ENCODE measurements around the gene LDHAL6A. TPM values are rescaled to one million over a fixed set of nuclear protein-coding genes. Genes with fewer than 3 reads are reported as not detected.
"Not testable (repeated sequence)": the region's sequence is repeated elsewhere in the genome, so short reads cannot be mapped to it uniquely, and the experiment has no call there.

Gene LDHAL6A
- polyA plus RNA-seq (ENCODE audit: insufficient read length in 3 of 3) = 1 to 10 TPM in 1 of 3 donors, under 1 TPM in 2; 0.44 to 1.2 (median 0.65) TPM

GRCh38 chr11:18455686-18456372 is at the start of gene LDHAL6A:
TSS of gene LDHAL6A (plus strand) at chr11:18455856. CDS start at chr11:18456681, 825 bp downstream.
- DNase-seq (ENCODE audit: low read depth in 3 of 3, low spot score in 2 of 3) = no peak

DNA sequence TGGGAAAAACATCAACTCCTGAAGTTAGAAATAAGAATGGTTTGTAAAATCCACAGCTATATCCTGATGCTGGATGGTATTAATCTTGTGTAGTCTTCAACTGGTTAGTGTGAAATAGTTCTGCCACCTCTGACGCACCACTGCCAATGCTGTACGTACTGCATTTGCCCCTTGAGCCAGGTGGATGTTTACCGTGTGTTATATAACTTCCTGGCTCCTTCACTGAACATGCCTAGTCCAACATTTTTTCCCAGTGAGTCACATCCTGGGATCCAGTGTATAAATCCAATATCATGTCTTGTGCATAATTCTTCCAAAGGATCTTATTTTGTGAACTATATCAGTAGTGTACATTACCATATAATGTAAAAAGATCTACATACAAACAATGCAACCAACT is 48.3 kb upstream of the LDHAL6A start:
- not testable (repeated sequence) for DNase-seq (ENCODE audit: low read depth in 3 of 3, low spot score in 2 of 3)

- DNase-seq (ENCODE audit: low read depth in 3 of 3, low spot score in 2 of 3) = no peak
Measured at GRCh38 chr11:18408558-18409291, 46.9 kb upstream of the LDHAL6A start.

- no peak for DNase-seq (ENCODE audit: low read depth in 3 of 3, low spot score in 2 of 3)
Measured at GRCh38 chr11:18416459-18416858, 39.2 kb upstream of the LDHAL6A start.

- no peak for DNase-seq (ENCODE audit: low read depth in 3 of 3, low spot score in 2 of 3)
Measured at GRCh38 chr11:18419040-18419439, 36.6 kb upstream of the LDHAL6A start.

- DNase-seq (ENCODE audit: low read depth in 3 of 3, low spot score in 2 of 3) = no peak
Measured at GRCh38 chr11:18420067-18420466, 35.6 kb upstream of the LDHAL6A start.

DNA sequence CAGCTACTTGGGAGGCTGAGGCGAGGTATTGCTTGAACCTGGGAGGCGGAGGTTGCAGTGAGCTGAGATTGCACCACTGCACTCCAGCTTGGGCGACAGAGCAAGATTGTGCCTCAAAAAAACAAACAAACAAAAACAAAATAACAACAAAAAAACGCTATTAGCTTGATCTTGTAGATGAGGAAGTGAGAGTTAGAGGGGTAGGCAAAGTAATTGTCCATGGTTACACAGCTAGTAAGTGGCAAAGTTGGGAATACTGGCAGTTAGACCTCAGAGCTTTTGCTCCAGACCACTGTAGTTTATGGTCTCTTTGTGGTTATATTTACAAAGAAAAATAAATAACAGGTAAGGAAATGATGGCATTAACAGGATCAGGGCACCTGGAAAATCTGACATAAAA is 28.4 kb upstream of the LDHAL6A start:
- DNase-seq (ENCODE audit: low read depth in 3 of 3, low spot score in 2 of 3) = no peak

DNA sequence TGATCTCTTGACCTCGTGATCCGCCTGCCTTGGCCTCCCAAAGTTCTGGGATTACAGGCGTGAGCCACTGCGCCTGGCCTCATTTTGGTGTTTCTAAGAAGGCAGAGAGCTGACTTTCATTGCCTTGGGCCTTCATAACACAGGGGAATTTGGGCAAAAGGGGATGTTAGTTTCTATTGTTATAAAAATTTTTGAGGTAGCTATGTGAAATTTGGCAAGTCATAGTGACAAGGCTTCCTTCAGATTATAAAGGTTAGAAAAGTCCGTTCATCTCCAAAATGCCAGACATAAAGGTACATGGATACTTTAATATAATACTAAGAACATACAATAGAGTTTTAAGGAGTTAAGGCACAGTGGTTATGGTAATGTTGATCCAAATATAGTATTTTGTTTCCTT is 26.3 kb upstream of the LDHAL6A start:
- DNase-seq (ENCODE audit: low read depth in 3 of 3, low spot score in 2 of 3) = no peak

DNA sequence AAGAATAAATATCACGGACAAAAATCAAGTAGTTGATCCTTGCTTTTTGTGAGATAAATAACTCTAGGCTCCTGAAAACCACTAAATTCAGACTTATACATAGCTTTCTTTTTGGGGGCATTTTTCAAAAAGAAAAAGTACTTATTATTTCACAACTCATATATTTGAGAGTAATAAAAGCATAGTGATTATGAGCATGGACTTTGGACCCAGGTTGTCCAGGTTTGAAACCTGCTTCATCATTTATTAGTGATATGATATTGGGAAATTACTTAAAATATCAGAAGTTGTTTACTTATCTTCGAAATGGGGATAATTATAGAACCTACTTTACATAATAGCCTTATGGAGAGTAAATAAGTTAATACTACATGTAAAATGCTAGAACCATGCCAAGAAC is 17.0 kb upstream of the LDHAL6A start:
- DNase-seq (ENCODE audit: low read depth in 3 of 3, low spot score in 2 of 3) = no peak

DNA sequence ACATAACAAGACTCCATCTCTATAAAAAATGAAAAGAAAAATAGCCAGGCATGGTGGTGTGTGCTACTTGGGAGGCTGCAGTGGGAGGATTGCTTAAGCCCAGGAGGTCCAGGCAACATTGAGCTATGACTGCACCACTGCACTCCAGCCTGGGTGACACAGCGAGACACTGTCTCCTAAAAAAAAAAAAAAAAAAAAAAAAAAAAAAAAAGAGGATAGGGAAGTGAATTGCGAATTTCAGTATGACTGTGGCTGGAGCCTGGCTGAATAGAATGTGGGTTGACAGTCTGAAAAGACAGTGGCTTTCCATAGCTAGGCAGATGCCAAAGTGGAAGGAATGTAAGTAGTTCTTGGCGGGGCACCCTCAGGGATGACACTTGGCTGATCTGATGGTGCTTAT is 6.4 kb upstream of the LDHAL6A start:
- no peak for DNase-seq (ENCODE audit: low read depth in 3 of 3, low spot score in 2 of 3)

GRCh38 chr11:18452927-18453326 is 2.7 kb upstream of the LDHAL6A start:
- no peak for DNase-seq (ENCODE audit: low read depth in 3 of 3, low spot score in 2 of 3)

- DNase-seq (ENCODE audit: low read depth in 3 of 3, low spot score in 2 of 3) = no peak
Measured at GRCh38 chr11:18457450-18457849, 1.8 kb downstream of the LDHAL6A start.

DNA sequence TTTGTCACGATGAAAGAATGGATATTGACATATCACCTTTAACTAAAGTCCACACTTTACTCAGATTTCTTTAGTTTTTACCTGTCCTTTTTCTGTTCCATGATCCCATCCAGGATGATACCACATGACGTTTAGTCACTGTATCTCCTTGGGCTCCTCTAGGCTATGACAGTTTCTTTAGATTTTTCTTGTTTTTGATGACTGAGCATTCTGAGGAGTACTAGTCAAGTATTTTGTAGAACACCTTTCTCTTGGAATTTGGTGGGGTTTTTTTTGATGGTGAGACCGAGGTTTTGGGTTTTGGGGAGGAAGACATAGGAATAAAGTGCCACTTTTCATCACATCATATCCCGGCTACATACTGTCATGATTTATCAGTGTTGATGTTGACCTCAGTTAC is 4.0 kb downstream of the LDHAL6A start:
- no peak for DNase-seq (ENCODE audit: low read depth in 3 of 3, low spot score in 2 of 3)

GRCh38 chr11:18461909-18462308 is 6.3 kb downstream of the LDHAL6A start:
- DNase-seq (ENCODE audit: low read depth in 3 of 3, low spot score in 2 of 3) = no peak

- DNase-seq (ENCODE audit: low read depth in 3 of 3, low spot score in 2 of 3) = no peak
Measured at GRCh38 chr11:18463439-18463838, 7.8 kb downstream of the LDHAL6A start.

GRCh38 chr11:18466402-18466801 is 10.7 kb downstream of the LDHAL6A start:
- DNase-seq (ENCODE audit: low read depth in 3 of 3, low spot score in 2 of 3) = no peak

DNA sequence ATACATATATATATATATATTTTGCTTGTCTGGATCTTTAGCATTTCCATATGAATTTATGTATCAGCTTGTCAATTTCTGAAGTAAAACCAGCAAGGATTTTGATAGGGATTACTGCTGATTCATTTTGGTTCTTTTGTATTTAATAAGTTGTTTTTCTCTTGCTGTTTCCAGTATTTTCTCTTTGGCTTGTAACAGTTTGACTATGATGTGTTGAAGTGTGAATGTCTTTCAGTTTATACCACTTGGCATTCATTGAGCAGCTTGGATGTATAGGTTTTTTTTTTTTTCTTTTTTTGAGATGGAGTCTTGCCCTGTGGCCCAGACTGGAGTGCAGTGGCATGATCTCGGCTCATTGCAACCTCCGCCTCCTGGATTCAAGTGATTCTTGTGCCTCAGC is 12.4 kb downstream of the LDHAL6A start:
- no peak for DNase-seq (ENCODE audit: low read depth in 3 of 3, low spot score in 2 of 3)

- DNase-seq (ENCODE audit: low read depth in 3 of 3, low spot score in 2 of 3) = no peak
Measured at GRCh38 chr11:18468961-18469360, 13.3 kb downstream of the LDHAL6A start.

- no peak for DNase-seq (ENCODE audit: low read depth in 3 of 3, low spot score in 2 of 3)
Measured at GRCh38 chr11:18471995-18472394, 16.3 kb downstream of the LDHAL6A start.

DNA sequence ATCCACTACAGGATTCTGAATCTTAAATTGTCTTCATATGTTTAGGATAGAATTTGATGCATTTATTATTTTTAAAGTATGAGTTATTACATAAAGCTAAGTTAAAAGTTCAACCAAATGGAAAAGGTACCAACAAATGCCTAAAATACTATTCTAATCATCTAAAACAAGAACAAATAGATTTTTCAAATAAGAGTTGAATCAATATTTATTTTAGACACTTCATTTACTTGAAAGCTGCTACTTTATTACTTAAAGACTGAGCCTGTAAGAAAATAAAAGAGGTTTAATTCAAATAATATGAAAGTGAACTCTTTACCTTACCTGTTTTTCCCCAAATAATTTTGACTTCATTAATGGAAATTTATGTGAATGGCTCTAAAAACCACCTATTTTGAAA is 16.9 kb downstream of the LDHAL6A start:
- DNase-seq (ENCODE audit: low read depth in 3 of 3, low spot score in 2 of 3) = no peak

DNA sequence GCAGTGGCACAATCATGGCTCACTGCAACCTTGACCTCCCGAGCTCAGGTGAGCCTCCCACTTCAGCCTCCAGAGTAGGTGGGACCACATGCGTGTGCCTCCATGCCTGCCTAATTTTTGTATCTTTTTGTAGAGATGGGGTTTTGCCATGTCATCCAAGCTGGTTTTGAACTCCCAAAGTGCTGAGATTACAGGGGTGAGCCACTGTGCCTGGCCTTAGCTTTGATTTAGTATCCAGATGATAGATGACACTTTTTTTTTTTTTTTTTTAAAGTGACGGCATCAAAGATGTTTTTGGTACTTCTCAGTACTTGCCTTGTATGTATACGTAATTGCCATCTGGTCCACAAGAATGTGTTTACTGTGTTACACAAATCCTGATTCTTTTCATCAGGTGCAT is 23.4 kb downstream of the LDHAL6A start:
- DNase-seq (ENCODE audit: low read depth in 3 of 3, low spot score in 2 of 3) = no peak

GRCh38 chr11:18485913-18486528 is 30.4 kb downstream of the LDHAL6A start:
- DNase-seq (ENCODE audit: low read depth in 3 of 3, low spot score in 2 of 3) = no peak

All from right renal cortex interstitium (tissue), 3 donors.